ENCODE measurements around the gene MTMR2.

DNA sequence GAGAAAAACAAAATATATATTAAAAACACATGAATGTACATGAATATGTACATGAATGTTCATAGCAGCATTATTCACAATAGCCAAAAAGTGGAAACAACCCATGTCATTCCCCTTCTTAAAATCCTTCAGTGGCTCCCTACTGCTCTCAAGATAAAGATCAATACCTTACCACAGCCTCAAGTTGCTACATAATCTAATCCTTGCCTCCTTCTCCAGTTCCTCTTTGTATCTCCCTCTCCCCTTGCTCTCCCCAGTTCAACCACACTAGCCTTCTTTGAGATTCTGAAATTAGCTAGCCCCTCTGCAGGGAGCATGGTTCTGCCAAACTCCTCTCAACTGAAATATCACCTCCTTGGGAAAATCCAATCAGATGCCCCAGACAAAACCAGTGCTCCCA is 28.1 kb downstream of the MTMR2 start:
- TF ChIP-seq POLR2AphosphoS5 (IDR thresholded peaks at IDR 0.05; ENCODE audit: low read depth, low read length): no peak
- TF ChIP-seq POLR2A (IDR thresholded peaks at IDR 0.05; ENCODE audit: low read depth, low read length): no peak
- no peak for TF ChIP-seq PAX5 (IDR thresholded peaks at IDR 0.05; ENCODE audit: insufficient read depth, low read length, severe bottlenecking)
- no peak for TF ChIP-seq POU2F2 (IDR thresholded peaks at IDR 0.05; ENCODE audit: low read depth, low read length)
